GM23338 (cell line): Measurements from ENCODE around the gene LFNG.

Source experiments
- CTCF ChIP-seq, 2 experiments: fragments of 200-600 bp in 1 of 2; sonication (generic) in 1 of 2; conservative IDR thresholded peaks; 2 replicates each; pipeline versions ENCODE4 v1.5.1 to v1.6.1; 2016 to 2017; ENCODE audit warnings: antibody characterized with exemption in 2 of 2, low read depth in 2 of 2, mild to moderate bottlenecking in 2 of 2, moderate library complexity in 1 of 2
- EZH2phosphoT487 ChIP-seq: fragments of 200-600 bp; sonication (generic); IDR thresholded peaks from one replicate; pipeline ENCODE4 v1.8.1; 2018; ENCODE audit warnings: antibody characterized with exemption; ENCODE audit not compliant: unreplicated experiment
- NANOG ChIP-seq: IDR thresholded peaks from 2 replicates; pipeline ENCODE4 v1.6.1; 2016; ENCODE audit warnings: antibody characterized with exemption, borderline replicate concordance
- POLR2AphosphoS5 ChIP-seq: IDR thresholded peaks from 2 replicates; pipeline ENCODE4 v1.6.1; 2016; ENCODE audit warnings: antibody characterized with exemption, low read depth
- TF ChIP-seq, protein P1 (sequence below): IDR thresholded peaks from one replicate; pipeline ENCODE4 v1.6.1; 2018; ENCODE audit warnings: antibody characterized with exemption; ENCODE audit not compliant: unreplicated experiment

DNA sequence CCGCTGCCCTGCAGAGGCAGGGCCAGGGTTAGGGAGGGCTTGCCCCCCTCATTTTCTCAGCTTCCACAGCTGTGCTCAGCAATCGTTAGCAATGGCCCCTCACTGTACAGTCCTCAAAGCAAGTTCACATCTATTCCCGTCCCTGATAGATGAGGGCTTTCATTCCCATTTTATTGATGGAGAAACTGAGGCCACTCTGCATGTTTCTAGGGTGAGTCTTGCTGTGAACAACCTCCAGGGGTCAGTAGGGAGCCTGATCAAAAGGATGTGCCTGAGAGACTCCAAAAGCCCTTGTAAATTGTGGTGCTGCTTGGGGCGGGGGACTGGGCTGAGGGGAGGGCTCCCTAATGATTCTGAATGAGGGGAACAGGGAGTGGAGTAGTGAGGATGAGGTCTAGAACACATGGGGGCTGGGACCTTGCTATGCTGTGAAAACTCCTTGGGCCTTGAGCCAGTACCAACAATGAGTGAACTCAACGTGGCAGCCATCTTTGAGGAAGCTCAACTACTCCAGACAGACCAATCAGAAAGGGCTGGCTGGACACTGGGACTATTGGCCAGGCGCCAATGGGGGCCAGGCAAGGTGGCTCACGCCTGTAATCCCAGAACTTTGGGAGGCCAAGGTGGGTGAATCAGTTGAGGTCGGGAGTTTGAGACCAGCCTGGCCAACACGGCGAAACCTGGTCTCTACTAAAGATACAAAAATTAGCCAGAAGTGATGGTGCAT is 36.7 kb upstream of the LFNG start:
- TF ChIP-seq NANOG (no peak), EZH2phosphoT487 (no peak), CTCF (conservative IDR thresholded peaks at IDR 0.05; ENCODE audit: low read depth in 2 of 2) (peak; percentile 41 to 42; a peak in 3 of 4 replicates), POLR2AphosphoS5 (no peak)
- TF ChIP-seq, protein P1, sequence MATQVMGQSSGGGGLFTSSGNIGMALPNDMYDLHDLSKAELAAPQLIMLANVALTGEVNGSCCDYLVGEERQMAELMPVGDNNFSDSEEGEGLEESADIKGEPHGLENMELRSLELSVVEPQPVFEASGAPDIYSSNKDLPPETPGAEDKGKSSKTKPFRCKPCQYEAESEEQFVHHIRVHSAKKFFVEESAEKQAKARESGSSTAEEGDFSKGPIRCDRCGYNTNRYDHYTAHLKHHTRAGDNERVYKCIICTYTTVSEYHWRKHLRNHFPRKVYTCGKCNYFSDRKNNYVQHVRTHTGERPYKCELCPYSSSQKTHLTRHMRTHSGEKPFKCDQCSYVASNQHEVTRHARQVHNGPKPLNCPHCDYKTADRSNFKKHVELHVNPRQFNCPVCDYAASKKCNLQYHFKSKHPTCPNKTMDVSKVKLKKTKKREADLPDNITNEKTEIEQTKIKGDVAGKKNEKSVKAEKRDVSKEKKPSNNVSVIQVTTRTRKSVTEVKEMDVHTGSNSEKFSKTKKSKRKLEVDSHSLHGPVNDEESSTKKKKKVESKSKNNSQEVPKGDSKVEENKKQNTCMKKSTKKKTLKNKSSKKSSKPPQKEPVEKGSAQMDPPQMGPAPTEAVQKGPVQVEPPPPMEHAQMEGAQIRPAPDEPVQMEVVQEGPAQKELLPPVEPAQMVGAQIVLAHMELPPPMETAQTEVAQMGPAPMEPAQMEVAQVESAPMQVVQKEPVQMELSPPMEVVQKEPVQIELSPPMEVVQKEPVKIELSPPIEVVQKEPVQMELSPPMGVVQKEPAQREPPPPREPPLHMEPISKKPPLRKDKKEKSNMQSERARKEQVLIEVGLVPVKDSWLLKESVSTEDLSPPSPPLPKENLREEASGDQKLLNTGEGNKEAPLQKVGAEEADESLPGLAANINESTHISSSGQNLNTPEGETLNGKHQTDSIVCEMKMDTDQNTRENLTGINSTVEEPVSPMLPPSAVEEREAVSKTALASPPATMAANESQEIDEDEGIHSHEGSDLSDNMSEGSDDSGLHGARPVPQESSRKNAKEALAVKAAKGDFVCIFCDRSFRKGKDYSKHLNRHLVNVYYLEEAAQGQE: no peak
